ENCODE data around the gene LRP6.

GRCh38 chr12:12116677-12117076, 150.2 kb downstream of the LRP6 start:
- TF ChIP-seq CTCF (IDR thresholded peaks at IDR 0.05) (no peak), POLR2A (IDR thresholded peaks at IDR 0.05) (no peak)

All from adrenal gland (tissue), 5 donors.